Skin epidermis (tissue), 12 donors: ENCODE measurements around the gene OGFOD1.
"Not testable (repeated sequence)": the region's sequence is repeated elsewhere in the genome, so short reads cannot be mapped to it uniquely, and the experiment has no call there.

Experiments used
- H3K27ac ChIP-seq, 21 experiments: fragments of 200-600 bp; sonication (generic) in 11 of 21; one replicate each; pipeline ENCODE4 v1.5.0; 2020; ENCODE audit warnings: mild to moderate bottlenecking in 3 of 21, inconsistent platforms in 2 of 21, moderate library complexity in 2 of 21
- H3K4me3 ChIP-seq, 7 experiments: fragments of 200-600 bp; sonication (generic) in 2 of 7; one replicate each; pipeline ENCODE4 v1.5.0; 2020; ENCODE audit warnings: inconsistent platforms in 2 of 7, mild to moderate bottlenecking in 2 of 7, moderate library complexity in 1 of 7

The OGFOD1 gene

GRCh38 chr16:56475201-56475600, 23.8 kb downstream of the OGFOD1 start:
- Histone ChIP-seq H3K4me3 (no peak overlapping the region), H3K27ac (no peak overlapping the region)

DNA sequence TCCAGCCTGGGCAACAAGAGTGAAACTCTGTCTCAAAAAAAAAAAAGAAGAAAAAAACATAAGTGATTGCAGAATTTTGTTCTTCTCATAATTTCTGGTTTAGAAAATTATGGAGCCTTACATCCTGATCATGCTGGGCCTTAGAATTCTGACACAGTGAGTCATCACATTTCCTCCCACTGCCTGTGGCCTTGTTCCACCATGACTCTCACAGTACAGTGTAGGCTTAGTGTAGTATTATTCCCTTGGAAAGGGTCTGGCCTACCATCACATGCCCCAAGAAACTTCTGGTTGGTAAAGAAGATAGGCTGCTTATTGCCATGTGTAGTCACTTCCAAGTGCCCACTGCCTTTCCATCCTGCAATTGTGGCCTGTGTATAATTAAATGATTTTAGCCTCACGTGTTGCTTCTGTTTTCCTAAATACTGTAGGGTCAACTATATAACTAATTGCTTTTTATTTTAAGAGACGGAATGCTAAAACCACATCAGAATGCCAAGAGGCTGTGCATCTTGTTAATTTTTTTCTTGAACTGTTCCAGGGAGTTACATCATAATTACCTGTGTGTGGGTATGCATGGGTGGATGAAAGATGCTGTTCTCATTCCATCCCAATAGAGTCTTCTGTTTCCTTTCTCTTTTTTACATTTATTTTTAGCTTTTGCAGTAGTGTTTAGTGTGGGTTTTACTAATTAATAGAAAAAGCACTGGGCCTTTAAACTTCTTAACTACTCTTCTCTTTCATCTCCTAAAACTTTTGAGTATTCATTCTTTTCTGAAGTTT, 25.9 kb downstream of the OGFOD1 start:
- H3K4me3 ChIP-seq: no peak overlapping the region
- H3K27ac ChIP-seq: peak overlapping the region in 3 of 21 experiments; percentile 11 to 64 (median 52)

- H3K27ac ChIP-seq: no peak overlapping the region
Measured at GRCh38 chr16:56478281-56479049, 27.1 kb downstream of the OGFOD1 start.

DNA sequence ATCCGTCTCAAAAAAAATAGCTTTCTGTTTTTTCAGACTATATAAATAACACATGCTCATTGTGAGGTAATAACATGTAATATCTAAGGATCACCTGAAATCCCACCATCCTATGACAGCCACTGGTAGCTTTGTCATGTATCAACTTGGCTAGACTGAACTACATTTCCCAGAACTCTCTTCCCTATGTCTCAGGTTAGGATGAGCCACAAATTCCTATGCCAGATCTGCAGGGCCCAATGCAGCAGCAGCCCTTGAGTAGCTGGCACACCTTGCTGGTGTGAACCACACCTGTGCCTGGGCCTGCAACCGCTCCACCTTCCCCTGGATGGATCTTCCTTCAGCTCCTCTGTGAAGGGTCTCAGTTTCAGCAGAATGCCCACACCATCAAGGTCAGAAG, 28.1 kb downstream of the OGFOD1 start:
- Histone ChIP-seq H3K4me3 (no peak overlapping the region), H3K27ac (no peak overlapping the region)

More at GRCh38 chr16:56478281-56479049, 27.1 kb downstream of the OGFOD1 start:
- no peak overlapping the region for H3K4me3 ChIP-seq

DNA sequence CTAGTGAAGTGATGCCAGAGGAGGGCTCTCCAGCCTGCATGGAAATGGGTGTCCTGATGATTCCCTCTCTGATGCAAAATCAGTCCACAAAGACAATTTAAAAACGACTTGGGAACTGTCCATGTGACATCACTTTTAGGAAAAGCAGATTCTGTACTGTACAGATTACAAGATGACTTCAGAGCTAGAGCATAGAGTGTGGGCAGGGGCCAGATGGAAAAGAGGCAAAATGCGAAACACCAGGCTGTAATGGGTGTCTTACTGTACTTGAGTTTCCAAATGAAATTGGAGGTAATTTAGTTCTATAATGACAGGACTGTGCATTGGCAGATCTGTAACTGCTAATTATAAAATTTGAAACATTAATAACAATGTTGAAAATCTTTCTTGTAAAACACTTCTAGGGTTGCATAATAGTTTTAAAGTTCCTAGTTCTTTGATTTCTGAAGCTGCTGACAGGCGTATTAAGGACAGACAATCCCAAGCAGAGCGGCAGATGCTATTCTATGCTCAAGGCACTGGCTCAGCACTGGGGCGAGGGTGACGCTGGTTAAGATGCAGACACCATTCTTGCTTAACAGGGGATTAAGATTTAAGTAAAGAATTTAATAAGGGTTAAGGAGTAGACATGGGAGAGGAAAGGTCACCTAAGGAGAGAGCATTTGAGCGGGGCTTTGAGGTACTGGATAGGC, 29.6 kb downstream of the OGFOD1 start:
- Histone ChIP-seq H3K27ac (no peak overlapping the region), H3K4me3 (no peak overlapping the region)

DNA sequence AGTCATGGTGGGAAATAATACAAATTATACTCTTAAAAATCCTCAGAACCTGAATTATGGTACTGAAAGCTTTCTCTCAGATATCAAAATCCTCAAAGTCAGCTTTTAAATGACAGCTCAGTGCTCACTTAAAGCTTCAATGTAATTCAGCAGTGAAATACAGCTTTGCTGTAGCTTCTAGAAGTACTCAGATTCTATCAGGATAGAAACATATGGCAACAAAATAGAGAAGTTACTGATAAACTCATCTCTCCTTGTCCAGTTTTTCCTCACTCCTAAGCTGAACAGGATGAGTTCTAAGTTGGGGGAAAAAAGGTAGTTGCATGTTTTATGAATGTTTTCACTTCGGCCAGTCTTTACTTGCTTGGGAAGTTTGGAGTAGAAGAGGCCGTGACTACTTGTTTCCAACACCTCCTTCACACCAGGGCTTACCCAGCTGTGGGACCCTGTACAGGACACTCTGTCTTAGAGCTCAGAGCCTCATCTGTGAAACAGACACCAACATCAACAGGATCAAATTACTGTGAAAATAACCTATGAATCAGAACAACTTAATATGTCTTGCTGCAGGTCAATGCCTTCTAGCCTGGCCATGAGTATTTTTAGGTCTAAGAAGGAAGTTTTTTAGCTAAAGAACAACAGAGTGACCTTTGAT, 30.2 kb downstream of the OGFOD1 start:
- H3K27ac ChIP-seq: no peak overlapping the region
- H3K4me3 ChIP-seq: no peak overlapping the region

- H3K27ac ChIP-seq: no peak overlapping the region
- no peak overlapping the region for H3K4me3 ChIP-seq
Measured at GRCh38 chr16:56482683-56483236, 31.4 kb downstream of the OGFOD1 start.

GRCh38 chr16:56483394-56483793, 32.0 kb downstream of the OGFOD1 start:
- H3K27ac ChIP-seq: no peak overlapping the region

GRCh38 chr16:56488035-56488434, 36.7 kb downstream of the OGFOD1 start:
- Histone ChIP-seq H3K4me3 (no peak overlapping the region), H3K27ac (no peak overlapping the region)

More at GRCh38 chr16:56483394-56483793, 32.0 kb downstream of the OGFOD1 start:
- H3K4me3 ChIP-seq: no peak overlapping the region

GRCh38 chr16:56488868-56489267, 37.5 kb downstream of the OGFOD1 start:
- not testable (repeated sequence) for H3K27ac ChIP-seq, H3K4me3 ChIP-seq

- H3K4me3 ChIP-seq: no peak overlapping the region
- H3K27ac ChIP-seq: no peak overlapping the region
Measured at GRCh38 chr16:56491657-56492261, 40.4 kb downstream of the OGFOD1 start.

DNA sequence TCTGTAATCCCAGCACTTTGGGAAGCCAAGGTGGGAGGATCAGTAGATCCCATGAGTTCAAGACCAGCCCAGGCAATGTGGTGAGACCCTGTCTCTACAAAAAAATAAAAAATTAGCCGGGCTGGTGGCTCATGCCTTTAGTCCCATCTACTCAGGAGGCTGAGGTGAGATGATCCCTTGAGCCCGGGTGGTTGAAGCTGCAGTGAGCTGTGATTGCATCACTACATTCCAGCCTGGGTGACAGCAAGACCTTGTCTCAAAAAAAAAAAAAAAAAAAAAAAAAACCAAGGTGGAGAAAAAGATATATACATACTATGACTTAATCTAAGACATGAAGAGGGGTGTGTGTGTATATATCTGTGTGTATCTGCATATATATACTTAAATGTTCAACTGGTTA, 41.8 kb downstream of the OGFOD1 start:
- Histone ChIP-seq H3K4me3 (no peak overlapping the region), H3K27ac (no peak overlapping the region)

DNA sequence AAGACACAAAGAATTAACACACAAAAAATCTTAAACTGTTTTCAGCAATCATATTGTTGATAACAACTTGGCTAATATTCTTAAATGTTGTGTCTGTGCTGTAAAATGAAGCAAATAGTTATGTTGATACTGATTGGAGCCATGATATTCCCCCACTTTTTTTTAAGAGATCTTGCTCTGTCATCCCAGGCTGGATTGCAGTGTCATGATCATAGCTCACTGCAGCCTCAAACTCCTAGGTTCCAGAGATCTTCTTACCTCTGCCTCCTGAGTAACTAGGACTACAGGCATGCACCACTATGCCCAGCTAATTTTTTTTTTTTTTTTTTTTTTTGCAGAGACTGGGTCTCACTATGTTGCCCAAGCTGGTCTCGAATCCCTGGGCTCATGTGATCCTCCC, 42.5 kb downstream of the OGFOD1 start:
- no peak overlapping the region for H3K27ac ChIP-seq
- no peak overlapping the region for H3K4me3 ChIP-seq

DNA sequence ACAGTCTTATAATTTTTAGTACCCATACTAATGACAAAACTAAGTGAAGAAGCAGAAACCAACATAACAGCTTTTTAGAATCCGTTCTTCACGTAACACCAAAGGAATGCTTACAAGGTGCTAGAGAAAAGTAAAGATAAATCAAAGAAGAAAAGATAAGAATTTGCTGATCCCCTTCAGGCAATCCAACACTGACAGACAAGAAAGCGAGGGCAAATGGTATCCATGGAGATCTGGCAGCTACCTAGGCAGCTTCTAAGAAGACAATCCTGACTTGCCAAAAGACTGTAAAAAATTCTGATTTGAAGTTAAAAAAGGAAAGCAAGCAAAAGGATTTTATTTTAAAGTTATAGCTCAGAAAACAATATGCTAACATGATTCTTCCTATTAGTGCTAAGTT, 53.8 kb downstream of the OGFOD1 start:
- Histone ChIP-seq H3K27ac (peak overlapping the region in 2 of 21 experiments; percentile 10 to 22), H3K4me3 (no peak overlapping the region)

GRCh38 chr16:56506941-56507340, 55.6 kb downstream of the OGFOD1 start:
- H3K4me3 ChIP-seq: no peak overlapping the region
- peak overlapping the region in 9 of 21 experiments; percentile 1 to 75 (median 52) for H3K27ac ChIP-seq

DNA sequence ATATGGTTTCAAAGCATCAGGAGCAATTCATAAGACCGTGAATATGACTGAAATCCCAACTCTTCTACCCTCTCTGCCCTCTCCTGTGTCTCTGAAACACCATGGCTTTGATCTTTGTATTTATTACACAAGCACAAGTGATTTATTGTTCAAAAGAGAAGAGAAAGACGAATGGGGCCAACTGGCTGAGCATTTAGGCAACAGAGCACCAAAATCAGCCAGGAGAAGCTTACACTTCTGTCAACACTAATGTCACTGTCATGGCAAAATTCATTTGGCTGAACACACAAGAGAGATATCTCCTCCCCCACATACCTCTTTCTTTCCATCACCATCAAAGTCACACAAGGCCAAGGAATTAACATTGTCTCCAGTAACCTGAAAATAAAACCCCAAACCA, 59.2 kb downstream of the OGFOD1 start:
- H3K27ac ChIP-seq: no peak overlapping the region
- no peak overlapping the region for H3K4me3 ChIP-seq

GRCh38 chr16:56512025-56512424, 60.7 kb downstream of the OGFOD1 start:
- H3K27ac ChIP-seq: no peak overlapping the region
- no peak overlapping the region for H3K4me3 ChIP-seq

DNA sequence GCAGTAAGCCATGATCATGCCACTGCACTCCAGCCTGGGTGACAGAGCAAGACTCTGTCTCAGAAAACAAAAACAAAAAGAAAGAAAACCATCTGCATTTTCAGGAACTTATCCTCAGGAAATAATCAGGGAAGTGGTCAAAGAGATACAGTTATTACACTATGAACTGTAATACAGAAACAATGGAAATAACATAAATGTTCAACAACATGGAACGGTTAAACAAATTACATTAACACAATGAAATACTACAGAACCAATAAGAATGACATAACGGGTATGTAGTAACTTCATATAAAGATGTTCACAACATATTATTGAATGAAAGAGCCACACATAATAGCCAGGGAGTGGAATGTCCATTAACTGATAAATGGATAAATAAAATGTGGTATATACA, 61.7 kb downstream of the OGFOD1 start:
- Histone ChIP-seq H3K4me3 (no peak overlapping the region), H3K27ac (no peak overlapping the region)

DNA sequence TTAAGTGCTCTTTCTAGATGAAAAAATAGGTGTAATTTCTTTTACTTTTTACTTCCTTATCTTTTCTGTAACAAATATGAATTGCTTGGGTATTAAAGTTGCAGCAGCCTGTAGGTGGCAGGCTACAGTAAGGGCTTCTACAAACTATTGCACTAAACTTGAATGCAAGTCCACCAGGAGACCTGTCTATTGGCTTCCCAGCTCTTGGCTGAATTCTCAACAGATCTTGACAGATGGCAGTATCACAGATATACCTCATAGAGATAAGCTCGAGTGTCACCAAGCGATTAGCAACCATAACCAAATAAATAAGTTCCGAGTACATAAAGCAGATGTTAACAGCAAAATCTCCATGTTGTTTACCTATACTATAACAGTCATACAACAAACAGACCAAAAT, 62.6 kb downstream of the OGFOD1 start:
- H3K27ac ChIP-seq: no peak overlapping the region

More for the DNA sequence above, 62.6 kb downstream of the OGFOD1 start:
- H3K4me3 ChIP-seq: no peak overlapping the region
